Psoas muscle (tissue), 8 donors: ENCODE measurements around the gene SMIM33. TPM values are rescaled to one million over a fixed set of nuclear protein-coding genes. Genes with fewer than 3 reads are reported as not detected.
A peak's percentile ranks its signal among the peaks of the same experiment; 100 is the strongest.
"Not testable (repeated sequence)": the region's sequence is repeated elsewhere in the genome, so short reads cannot be mapped to it uniquely, and the experiment has no call there.

ENCODE experiments used
- ATAC-seq, 4 donors: fragments of 200-7000 bp; cut with Tn5 transposase; one replicate each; pipeline ENCODE4 v1.9.1; 2020; ENCODE audit warnings: moderate library complexity in 3 of 4, mild to moderate bottlenecking in 2 of 4
- DNase-seq, 2 donors: peaks; one replicate each; pipeline ENCODE4 v3.0.0-alpha.2; 2020
- H3K27ac ChIP-seq: fragments of 200-600 bp; one replicate; pipeline ENCODE4 v1.8.0; 2022
- H3K27me3 ChIP-seq, 3 donors: fragments of 200-600 bp in 1 of 3; one replicate each; pipeline versions ENCODE4 v1.6.1 to v1.8.0; 2013 to 2022; ENCODE audit warnings: low read length in 2 of 3, mild to moderate bottlenecking in 2 of 3, moderate library complexity in 1 of 3; ENCODE audit not compliant: insufficient read depth in 3 of 3
- H3K36me3 ChIP-seq, 2 donors: fragments of 200-600 bp in 1 of 2; one replicate each; pipeline versions ENCODE4 v1.6.1 to v1.8.0; 2013 to 2022; ENCODE audit warnings: low read depth in 1 of 2, mild to moderate bottlenecking in 1 of 2, moderate library complexity in 1 of 2; ENCODE audit not compliant: insufficient read depth in 1 of 2
- H3K4me1 ChIP-seq: fragments of 200-600 bp; one replicate; pipeline ENCODE4 v1.8.0; 2022
- H3K4me3 ChIP-seq: fragments of 200-600 bp; one replicate; pipeline ENCODE4 v1.8.0; 2022; ENCODE audit warnings: mild to moderate bottlenecking
- H3K9me3 ChIP-seq: fragments of 200-600 bp; one replicate; pipeline ENCODE4 v1.8.0; 2022
- CTCF ChIP-seq: fragments of 200-600 bp; IDR thresholded peaks from one replicate; pipeline ENCODE4 v1.8.0; 2022; ENCODE audit warnings: antibody characterized with exemption
- WGBS, 3 donors: extraction: QIAGEN DNeasy Blood & Tissue Kit; methylation state at CpG; one replicate each; pipeline versions ENCODE4 v1.1.6 to v1.1.7; 2013; 5-methylcytosine and 5-hydroxymethylcytosine counted together
- intact Hi-C, 2 donors: fragments of 100-400 bp; cut with DNase I; formaldehyde crosslinking; loops; one replicate each; pipeline versions ENCODE4 v1.11.0 to v1.14.2; 2022
- polyA plus RNA-seq, 3 donors: library from polyadenylated mRNA; stranded (reverse); fragments of 200-250 nt; gene quantifications; one replicate each; pipeline ENCODE4 v1.2.3, GENCODE V29; 2013
- total RNA-seq, 4 donors: library from RNA; stranded (reverse); fragmentation: NEBNext Ultra II Directional in 2 of 4; extraction: Animal tissue kit (Norgen Biotek cat#: 25700) in 2 of 4; gene quantifications; one replicate each; pipeline versions ENCODE4 v1.2.1 to v1.2.4, GENCODE V29; 2021 to 2023
- donor health status: healthy with polysubstance abuse.
- donor health status: DM: no; HTN: no; CAD: no; lungs with moderate emphysema.
- donor health status: Bipolar disorder and iron deficiency.
- donor health status: healthy.
- donor health status: DM: yes; HTN: yes; CAD: no.
- donor health status: DM: no; HTN: no; CAD: no.
- donor health status: DM: no; HTN: no; CAD: no.
- donor health status: DM: yes; HTN: yes; CAD: no.

SMIM33 gene
- total and polyA plus RNA-seq, 7 donors: not detected

- Histone ChIP-seq H3K27ac (peak overlapping the region; percentile 73), H3K4me1 (no peaks in the 10 kb centered on the region), H3K36me3 (peaks cover 0 to 7% of the 10 kb centered on the region in 2 donors), H3K27me3 (no peaks in the 10 kb centered on the region), H3K9me3 (no peaks in the 10 kb centered on the region), H3K4me3 (peak overlapping the region; percentile 60)
- 48 to 61% (median 54%) methylated on average over 10 to 12 of the region's 12 CpGs for WGBS, 3 donors
- peak; percentile 8 to 28 (median 22) for ATAC-seq
- intact Hi-C loops: no loop called here
- DNase-seq: peak; percentile 49 to 57
- TF ChIP-seq CTCF: no peak
Observed at GRCh38 chr5:139481122-139481533, 10.3 kb downstream of the SMIM33 start.

GRCh38 chr5:139481580-139482049 is 10.8 kb downstream of the SMIM33 start:
- Histone ChIP-seq H3K27me3 (no peaks in the 10 kb centered on the region), H3K27ac (peak overlapping the region; percentile 73), H3K4me3 (peak overlapping the region; percentile 60), H3K36me3 (peaks cover 0 to 7% of the 10 kb centered on the region in 2 donors), H3K4me1 (no peaks in the 10 kb centered on the region), H3K9me3 (no peaks in the 10 kb centered on the region)
- DNase-seq: peak in 1 of 2 donors; percentile 63
- no peak for TF ChIP-seq CTCF
- intact Hi-C loops: no loop called here
- WGBS, 3 donors: 55 to 71% (median 59%) methylated on average over 5 of the region's 5 CpGs
- ATAC-seq: peak; percentile 18 to 53 (median 20)

- 24 to 36% (median 27%) methylated on average over 19 of the region's 19 CpGs for WGBS, 3 donors
- H3K27me3 ChIP-seq: no peaks in the 10 kb centered on the region
- no peaks in the 10 kb centered on the region for H3K4me1 ChIP-seq
- ATAC-seq (peak; percentile 46 to 72 (median 61)), DNase-seq (peak; percentile 83 to 84)
- peaks cover 0 to 7% of the 10 kb centered on the region in 2 donors for H3K36me3 ChIP-seq
- peak within 1 kb of the TSS; percentile 60 for H3K4me3 ChIP-seq
- no peaks in the 10 kb centered on the region for H3K9me3 ChIP-seq
- intact Hi-C loops: no loop called here
- no peak for TF ChIP-seq CTCF
- H3K27ac ChIP-seq: peak within 1 kb of the TSS; percentile 73
Observed at GRCh38 chr5:139482050-139482889, 11.5 kb downstream of the SMIM33 start, which contains the start of gene STING1. Gene STING1 (minus strand): TSS chr5:139482758. CDS start chr5:139481704, 1,054 bp downstream.

GRCh38 chr5:139482890-139483208 is 12.0 kb downstream of the SMIM33 start:
- H3K9me3 ChIP-seq, ATAC-seq, intact Hi-C loops, H3K36me3 ChIP-seq, H3K4me1 ChIP-seq, H3K27me3 ChIP-seq: not testable (repeated sequence)
- DNase-seq: peak in 1 of 2 donors; percentile 60
- WGBS, 3 donors: 65 to 70% (median 70%) methylated on average over 6 of the region's 6 CpGs
- Histone ChIP-seq H3K4me3 (peak overlapping the region; percentile 60), H3K27ac (peak overlapping the region; percentile 73)

GRCh38 chr5:139486201-139486600 is 15.4 kb downstream of the SMIM33 start:
- WGBS, 3 donors: 81 to 84% (median 83%) methylated on average over 7 of the region's 7 CpGs

More at GRCh38 chr5:139486201-139486600, 15.4 kb downstream of the SMIM33 start:
- no peak for DNase-seq
- H3K27ac ChIP-seq: no peak overlapping the region
- intact Hi-C loops: no loop called here
- H3K36me3 ChIP-seq: no peaks in the 10 kb centered on the region
- no peaks in the 10 kb centered on the region for H3K4me1 ChIP-seq
- H3K27me3 ChIP-seq: no peaks in the 10 kb centered on the region
- ATAC-seq: no peak
- TF ChIP-seq CTCF: no peak
- H3K4me3 ChIP-seq: no peak overlapping the region
- no peaks in the 10 kb centered on the region for H3K9me3 ChIP-seq
